IPS-NIHi7 (cell line): ENCODE results near the gene RTL1.

Experiments
- DNase-seq: peaks from one replicate; pipeline ENCODE4 v3.0.0; 2012; ENCODE audit warnings: mixed read lengths; ENCODE audit errors: extremely low spot score

The RTL1 gene

GRCh38 chr14:100851586-100851916, 52.0 kb downstream of the RTL1 start:
- no peak for DNase-seq

DNA sequence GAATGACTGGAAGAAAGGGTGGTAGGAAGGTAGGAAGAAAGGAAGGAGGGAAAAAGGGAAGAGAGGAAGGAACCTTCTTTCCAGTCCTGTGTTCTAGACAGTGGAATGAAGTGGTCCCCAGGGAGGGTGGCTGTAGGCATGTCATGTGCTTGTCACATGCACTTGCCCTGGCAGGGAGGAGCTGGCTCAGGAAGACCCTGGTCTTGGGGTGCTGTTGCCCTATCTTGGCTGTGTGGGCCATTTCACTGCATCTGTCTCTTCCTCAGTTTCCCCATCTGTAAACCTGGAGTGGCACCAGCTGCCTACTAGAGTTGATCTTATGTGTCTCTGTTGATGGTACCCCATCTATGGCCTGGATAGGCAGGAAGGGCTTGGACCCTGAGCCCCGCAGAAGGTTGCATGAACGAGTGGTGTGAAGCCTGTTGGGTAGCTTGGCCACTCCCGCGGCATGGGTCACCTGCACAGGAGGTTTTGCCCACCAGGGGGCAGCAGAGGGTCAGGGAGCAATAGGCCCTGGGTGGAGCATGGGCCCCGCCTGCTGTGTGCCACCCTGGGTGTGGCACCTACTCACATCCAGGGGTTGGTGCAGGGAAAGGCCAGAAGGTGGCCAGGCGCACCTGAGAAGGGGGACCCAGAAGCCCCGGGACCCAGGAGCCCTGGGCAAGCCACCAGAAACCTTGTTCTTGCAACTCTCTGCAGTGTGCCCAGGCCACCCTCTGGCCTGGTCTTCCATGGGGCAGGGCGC, 52.5 kb downstream of the RTL1 start:
- peak; percentile 87 for DNase-seq

GRCh38 chr14:100849115-100849781, 54.3 kb downstream of the RTL1 start:
- no peak for DNase-seq

DNA sequence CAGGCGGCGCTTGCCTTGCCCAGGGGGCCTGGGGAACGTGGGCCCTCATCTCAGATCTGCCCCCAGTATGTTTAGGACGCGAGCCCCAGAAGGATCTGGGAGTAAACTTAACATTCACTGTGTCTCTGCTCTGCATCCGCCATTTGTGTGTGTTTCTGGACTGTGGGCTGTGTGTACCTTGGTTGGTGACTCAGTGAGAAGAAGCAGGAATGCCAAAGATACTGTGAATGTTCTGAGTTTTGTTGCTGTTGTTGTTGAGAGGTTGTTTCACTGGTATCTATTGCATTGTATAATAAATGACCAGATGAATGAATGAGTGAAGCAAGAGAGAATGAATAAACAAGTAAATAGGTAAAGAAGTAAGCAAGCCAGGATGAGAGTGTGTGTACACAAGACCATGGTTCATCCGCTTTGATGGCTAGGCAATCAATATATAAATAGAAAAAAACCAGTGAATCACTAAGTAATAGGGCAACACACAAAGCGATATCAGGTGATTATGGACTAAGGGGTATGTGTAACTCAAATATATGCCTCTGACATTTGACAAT, 57.1 kb downstream of the RTL1 start:
- no peak for DNase-seq

- no peak for DNase-seq
Observed at GRCh38 chr14:100845341-100845740, 58.2 kb downstream of the RTL1 start.

DNA sequence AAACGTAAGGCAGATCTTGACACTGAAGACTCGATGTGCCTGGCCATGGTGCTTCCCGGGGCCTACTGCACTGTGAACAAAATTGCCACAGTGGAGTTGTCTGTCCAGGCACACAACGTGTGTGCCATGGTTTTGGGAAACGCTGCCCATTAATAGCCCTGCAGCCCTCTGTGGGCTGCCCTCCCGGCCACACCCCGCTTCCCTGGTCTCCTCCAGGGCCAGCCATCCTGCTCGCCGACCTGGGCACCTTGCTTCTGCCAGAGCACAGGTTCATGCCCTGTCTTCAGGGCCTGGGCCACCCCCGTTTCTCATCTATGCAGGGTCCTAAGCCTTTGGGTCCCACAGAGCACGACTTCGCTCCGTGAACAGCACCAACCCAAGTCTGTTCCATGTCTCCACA, 58.7 kb downstream of the RTL1 start:
- DNase-seq = no peak

- no peak for DNase-seq
Observed at GRCh38 chr14:100844421-100844820, 59.1 kb downstream of the RTL1 start.

- DNase-seq = no peak
Observed at GRCh38 chr14:100844082-100844408, 59.5 kb downstream of the RTL1 start.

- no peak for DNase-seq
Observed at GRCh38 chr14:100842799-100843198, 60.7 kb downstream of the RTL1 start.

DNA sequence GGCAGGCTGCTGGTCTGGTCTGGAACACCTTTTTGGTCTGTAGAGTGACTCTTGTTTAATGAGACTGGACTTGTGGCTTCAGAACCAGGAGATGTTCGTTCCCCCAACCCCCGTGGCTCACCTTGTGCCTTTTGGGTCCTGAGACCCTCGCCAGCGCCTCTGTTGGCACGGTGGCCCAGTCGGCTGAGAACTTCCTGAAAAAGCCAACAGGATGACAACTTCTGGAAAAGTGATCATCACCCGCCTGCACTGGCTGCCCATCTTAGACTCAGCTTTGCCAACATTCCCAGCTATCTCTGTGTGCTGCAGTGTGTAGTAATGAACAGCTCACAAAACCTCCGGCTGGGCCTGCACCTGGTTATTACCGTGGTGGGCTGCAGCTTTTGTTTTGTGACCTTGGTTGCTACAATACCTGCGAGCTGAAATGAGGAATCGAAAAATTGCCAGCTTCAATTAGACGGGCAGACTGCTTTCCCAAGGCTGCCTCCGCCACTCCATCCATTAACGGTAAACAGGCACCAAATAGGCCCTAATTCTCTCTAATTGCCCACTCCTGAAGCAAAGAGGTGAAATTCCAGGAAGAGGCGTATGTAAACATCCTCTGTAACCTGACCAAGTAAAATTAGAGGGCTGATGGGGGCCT, 61.6 kb downstream of the RTL1 start:
- no peak for DNase-seq

GRCh38 chr14:100841066-100841760, 62.3 kb downstream of the RTL1 start:
- no peak for DNase-seq

DNA sequence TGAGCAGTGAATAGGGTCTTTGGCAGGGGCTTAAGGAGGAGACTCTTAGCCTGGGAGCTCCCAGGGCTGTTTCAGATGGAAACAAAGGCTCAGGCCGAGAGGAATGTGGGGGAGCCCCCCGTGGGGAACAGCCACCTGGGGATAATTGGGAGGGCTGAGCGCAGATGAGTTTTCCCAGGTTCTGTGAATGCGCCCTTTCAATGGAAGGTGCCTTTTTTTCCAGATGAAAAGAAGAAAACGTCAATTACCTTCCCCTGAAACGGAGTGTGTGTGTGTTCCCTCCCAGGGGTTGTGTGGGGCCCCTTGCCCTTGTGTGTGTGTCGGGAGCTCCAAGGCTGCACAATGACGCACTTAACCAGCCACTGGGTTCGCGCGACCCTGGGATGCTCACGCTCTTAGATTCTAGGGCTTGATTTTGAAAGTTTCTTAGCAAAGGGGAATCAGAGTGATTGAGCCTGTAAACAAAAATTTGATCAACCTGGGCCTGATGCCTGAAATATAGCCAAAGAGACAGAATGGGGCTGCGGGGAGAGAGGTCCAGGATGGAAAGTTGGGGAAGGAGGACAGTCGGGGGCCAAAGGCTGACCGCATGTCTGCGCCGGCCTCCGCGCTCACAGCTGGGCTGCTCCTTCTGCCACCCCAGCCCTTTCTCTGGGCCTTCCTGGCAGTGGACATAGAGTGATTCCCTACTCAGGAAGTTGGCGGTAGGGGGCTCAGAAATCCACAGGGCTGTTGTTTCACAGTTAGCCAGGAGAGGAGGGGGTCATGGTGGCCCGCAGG, 63.0 kb downstream of the RTL1 start:
- no peak for DNase-seq

DNA sequence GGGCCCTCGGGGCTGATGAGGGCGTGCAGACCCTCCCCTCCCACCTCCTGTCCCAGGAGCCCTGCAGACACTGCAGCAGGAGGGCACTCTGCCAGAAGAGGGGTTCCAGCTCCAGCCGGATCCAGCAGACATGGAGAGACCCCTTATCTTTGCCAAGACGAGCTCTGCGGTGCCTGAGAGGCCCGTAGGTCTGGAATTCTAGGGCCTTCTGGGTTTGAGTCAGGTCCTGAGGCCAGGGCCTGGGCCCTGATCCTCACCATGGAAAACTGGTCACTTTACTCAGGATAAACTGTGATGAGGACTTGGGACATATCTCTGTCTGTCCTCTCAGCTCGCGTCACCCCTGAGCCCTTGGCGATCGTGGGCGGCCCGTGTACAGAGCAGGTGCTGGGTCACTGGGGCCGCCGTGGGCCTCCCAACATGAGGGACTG, 63.8 kb downstream of the RTL1 start:
- DNase-seq = no peak

DNA sequence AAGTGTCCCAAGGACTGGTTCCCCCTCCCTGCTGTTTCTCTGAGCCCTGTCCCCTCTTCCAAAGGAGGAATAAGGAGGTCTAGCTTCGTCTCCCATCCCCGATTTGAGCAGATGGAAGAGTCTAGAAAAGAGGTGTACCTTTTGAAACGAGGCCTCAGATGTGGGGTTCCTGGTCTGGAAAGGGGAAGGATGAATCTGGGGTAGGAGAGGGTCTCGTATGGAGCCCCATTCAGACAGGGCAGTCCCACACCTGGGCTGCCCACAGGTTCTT, 64.3 kb downstream of the RTL1 start:
- DNase-seq = no peak

DNA sequence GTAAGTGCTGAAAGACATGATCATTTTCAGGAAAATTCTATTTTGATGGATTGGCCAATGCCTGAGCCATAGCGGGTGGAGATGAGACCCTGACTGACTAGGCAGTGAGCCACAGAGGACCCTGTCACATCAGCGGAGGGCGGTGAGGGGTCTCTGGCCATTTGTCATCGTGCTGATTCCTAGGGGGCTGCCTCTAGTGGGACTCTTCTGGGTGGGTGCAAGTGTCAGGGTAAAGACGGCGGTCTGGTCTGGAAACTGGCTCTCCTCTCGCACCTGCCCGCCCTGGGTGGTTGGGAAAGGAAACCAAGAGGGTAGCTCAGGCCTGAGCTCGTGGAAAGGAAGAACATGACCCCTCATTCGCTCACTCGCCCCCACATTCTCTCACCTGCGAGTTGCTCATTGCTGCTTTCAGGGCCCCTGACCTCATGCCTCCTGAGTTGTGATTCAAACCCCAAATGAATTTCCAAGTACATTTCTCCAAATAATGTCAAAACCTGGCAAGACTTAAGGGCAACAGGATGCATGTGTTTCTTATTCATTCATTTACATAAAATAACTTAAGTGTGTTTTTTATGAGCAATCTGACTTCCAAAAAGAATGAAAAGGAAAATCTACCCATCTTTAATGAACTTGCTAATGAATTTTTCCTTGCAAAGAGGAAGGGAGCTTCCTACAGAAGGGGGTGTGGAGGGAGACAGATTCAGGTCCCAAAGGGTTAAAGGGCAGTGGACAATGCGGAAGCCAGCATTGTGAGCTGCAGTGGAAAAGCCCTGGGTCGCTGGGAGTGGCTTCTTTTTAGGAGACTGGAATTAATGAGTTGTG, 64.8 kb downstream of the RTL1 start:
- DNase-seq = no peak

DNA sequence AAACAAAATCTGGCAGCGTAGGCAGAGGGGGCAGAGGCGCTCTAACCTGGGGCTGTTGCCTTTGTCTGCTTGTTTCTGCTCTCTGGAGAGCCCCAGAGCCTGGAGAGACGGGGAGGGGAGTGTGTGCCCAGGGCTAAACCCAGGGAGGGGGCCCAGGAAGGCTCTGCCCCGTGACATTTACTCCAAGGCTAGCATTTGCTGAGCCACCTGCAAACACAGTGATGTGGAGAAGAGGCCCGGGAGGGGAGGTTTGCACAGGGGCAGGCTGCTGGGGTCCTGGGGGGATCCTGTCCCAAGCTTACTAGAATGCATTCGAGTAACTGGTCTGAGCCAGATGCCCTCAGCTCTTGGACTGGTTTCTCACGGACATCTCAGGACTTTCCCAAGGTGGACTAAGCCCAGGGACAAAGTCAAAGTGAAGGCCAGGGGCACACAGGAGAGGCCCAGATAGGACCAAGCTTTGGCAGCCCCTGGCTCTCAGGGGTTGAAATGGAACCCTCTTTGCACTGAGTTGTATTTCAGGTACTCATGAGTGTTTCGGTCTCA, 65.6 kb downstream of the RTL1 start:
- no peak for DNase-seq

DNA sequence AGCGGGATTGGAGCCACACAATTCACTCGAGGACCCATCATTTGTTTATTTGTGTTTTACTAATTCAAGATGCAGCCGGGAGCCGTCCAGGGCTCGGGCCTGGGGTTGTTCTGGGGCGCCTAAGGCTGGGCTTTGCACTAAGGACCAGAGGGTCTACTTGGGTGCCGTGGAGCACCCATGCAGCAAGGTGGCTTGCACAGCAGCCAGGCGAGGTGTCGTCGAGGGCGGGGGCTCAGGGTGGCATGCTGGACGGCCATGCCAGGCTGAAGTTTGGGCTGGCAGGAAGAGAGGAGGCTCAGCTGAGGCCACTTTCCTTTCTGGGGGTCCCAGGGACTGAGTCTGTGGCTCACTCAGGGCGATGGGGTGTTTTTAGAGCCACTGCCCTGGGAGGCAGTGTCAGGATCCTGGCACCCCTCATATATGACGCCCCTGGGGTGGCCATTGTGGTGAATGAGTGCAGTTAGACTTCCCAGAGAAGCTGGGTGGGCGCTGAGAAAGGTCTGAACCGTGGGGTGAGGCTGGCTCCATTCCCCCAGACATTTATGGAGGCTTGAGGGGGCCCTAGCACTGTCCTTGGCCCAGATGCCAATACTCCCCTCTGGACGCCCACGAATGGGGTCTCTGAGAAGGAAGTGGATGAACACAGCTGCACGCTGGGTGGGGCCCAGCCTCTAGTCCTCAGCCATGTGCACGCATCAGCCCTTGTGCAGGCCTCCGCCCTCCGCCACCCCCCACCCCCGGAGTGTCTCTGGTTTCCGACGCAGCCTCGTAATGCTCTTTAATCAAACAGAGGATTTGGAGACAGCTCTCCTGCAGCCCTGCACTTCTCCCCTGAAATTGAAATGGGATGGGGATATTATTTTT, 66.3 kb downstream of the RTL1 start:
- DNase-seq = no peak

- DNase-seq = no peak
Observed at GRCh38 chr14:100836311-100836805, 67.2 kb downstream of the RTL1 start.

- DNase-seq = no peak
Observed at GRCh38 chr14:100835548-100836310, 67.8 kb downstream of the RTL1 start.
